Left cardiac atrium (tissue), 4 donors: ENCODE measurements around the gene FOXP3. TPM values are rescaled to one million over a fixed set of nuclear protein-coding genes. Genes with fewer than 3 reads are reported as not detected.

Source experiments
- ATAC-seq, 2 donors: fragments of 200-7000 bp; cut with Tn5 transposase; one replicate each; pipeline ENCODE4 v1.9.1; 2020; ENCODE audit warnings: mild to moderate bottlenecking in 2 of 2, moderate library complexity in 2 of 2
- DNase-seq: peaks from one replicate; pipeline ENCODE4 v3.0.0-alpha.2; 2020
- intact Hi-C, 2 donors: fragments of 100-400 bp; cut with DNase I; formaldehyde crosslinking; loops; one replicate each; pipeline versions ENCODE4 v1.14.1 to v1.15.1; 2022 to 2023
- total RNA-seq, 2 donors: library from RNA; stranded (reverse); fragmentation: NEBNext Ultra II Directional; extraction: Animal tissue kit (Norgen Biotek cat#: 25700); gene quantifications; one replicate each; pipeline ENCODE4 v1.2.1, GENCODE V29; 2021
- donor health status: DM: no; HTN: yes; CAD: no.
- donor health status: DM: no; HTN: yes; CAD: no; lungs with severe emphysema.
- donor health status: DM: yes; HTN: yes; CAD: no.
- donor health status: Dilated cardiomyopathy.

FOXP3 gene
- total RNA-seq, 2 donors from 2014 or later = not detected

- DNase-seq (no peak), ATAC-seq (no peak)
- intact Hi-C loops = no loop called here
These were observed 7.3 kb downstream of the FOXP3 start for GRCh38 chrX:49257074-49257790.

GRCh38 chrX:49256268-49256995 is 8.1 kb downstream of the FOXP3 start:
- no peak for ATAC-seq
- DNase-seq = no peak
- intact Hi-C loops = no loop called here

GRCh38 chrX:49254639-49255038 is 9.9 kb downstream of the FOXP3 start:
- intact Hi-C loops = no loop called here

GRCh38 chrX:49251325-49251724 is 13.2 kb downstream of the FOXP3 start:
- no peak for DNase-seq
- intact Hi-C loops = no loop called here
- ATAC-seq = no peak

More at GRCh38 chrX:49254639-49255038, 9.9 kb downstream of the FOXP3 start:
- DNase-seq (no peak), ATAC-seq (no peak)

- intact Hi-C loops = no loop called here
- DNase-seq = no peak
- ATAC-seq = no peak
These were observed 13.9 kb downstream of the FOXP3 start for GRCh38 chrX:49250578-49250977.

DNA sequence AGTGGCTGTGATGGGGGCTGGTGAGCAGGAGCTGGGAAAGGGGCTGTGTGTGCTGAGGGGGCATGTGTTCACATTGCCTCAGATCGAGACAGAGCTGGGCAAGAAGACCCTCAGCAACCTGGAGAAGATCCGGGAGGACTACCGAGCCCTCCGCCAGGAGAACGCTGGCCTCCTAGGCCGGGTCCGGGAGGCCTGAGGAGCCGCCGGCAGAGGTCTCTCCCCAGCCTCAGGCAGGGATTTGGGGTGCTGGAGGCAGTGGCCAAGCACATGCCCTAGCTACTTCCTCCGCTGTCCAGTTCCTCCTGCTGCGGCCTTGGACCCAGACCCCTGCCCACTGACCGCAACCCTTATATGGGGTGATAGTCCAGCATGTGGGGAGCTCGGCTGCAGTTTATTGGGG is 14.4 kb downstream of the FOXP3 start:
- DNase-seq (no peak), ATAC-seq (no peak)
- intact Hi-C loops = no loop called here

GRCh38 chrX:49249616-49250015 is 14.9 kb downstream of the FOXP3 start:
- DNase-seq (no peak), ATAC-seq (no peak)
- intact Hi-C loops = no loop called here

- intact Hi-C loops = no loop called here
- ATAC-seq (no peak), DNase-seq (no peak)
These were observed 15.4 kb downstream of the FOXP3 start for GRCh38 chrX:49249071-49249470.

GRCh38 chrX:49247916-49248811 is 16.3 kb downstream of the FOXP3 start:
- no peak for DNase-seq
- ATAC-seq = no peak
- intact Hi-C loops = no loop called here

- DNase-seq (no peak), ATAC-seq (no peak)
- intact Hi-C loops = no loop called here
These were observed 17.2 kb downstream of the FOXP3 start for GRCh38 chrX:49247346-49247745.

- DNase-seq (no peak), ATAC-seq (no peak)
These were observed 18.0 kb downstream of the FOXP3 start for GRCh38 chrX:49246541-49246940.

GRCh38 chrX:49244207-49244606 is 20.3 kb downstream of the FOXP3 start:
- intact Hi-C loops = no loop called here
- DNase-seq (no peak), ATAC-seq (no peak)

More at GRCh38 chrX:49246541-49246940, 18.0 kb downstream of the FOXP3 start:
- intact Hi-C loops = no loop called here

DNA sequence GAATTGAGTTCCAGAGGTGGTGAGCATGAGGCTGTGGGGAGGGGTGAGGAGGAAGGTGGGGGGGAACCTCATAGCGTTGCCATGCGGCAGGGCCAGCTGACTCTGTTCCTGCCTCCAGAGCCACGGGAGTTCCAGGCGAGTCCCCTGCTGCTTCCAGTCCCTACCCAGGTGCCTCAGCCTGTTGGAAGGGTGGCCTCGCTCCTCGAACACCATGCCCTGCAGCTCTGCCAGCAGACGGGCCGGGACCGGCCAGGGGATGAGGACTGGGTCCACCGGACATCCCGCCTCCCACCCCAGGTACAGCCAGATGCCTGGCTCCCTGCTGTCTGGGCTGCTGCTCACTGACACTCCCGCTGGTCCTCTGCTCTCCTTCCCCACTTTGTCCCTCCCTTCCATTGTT is 21.3 kb downstream of the FOXP3 start:
- intact Hi-C loops = no loop called here
- DNase-seq (no peak), ATAC-seq (no peak)

DNA sequence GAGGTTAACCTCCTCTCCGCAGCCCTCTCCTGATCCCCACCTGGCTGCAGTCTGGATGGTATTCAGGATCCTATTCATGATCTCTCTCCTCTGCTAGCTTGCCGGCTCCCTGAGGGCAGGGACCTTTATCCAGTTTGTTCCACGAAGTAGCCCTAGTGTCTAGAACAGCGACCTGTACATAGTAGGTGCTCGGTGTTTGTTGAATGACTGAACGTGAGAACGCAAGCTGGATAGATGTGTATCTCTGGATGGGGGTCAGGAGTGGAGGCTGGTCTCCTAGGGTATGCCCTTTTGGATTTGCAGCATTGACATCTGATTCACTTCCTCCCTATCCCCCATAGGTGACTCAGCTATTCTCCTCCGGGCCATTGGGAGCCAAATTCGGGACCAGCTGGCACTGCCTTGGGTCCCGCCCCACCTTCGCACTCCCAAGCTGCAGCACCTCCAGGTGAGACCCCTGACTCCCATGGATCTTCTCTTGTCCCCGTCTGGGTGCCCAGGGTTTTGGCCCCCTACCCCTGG is 21.9 kb downstream of the FOXP3 start:
- no peak for ATAC-seq
- intact Hi-C loops = no loop called here

DNA sequence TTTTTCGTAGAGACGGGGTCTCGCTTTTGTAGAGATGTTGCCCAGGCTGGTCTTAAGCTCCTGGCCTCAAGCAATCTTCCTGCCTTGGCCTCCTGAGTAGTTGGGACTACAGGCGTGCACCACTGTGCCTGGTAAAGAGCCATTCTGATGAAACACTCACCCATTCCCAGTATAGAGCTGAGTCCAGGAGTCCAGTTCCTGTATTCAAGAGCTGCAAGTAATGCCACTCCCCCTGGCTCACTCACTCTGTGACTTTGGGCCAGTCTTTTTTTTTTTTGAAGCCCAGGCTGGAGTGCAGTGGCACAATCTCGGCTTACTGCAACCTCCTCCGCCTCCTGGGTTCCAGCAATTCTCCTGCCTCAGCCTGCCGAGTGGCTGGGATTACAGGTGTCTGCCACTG is 25.8 kb downstream of the FOXP3 start:
- DNase-seq = no peak
- no peak for ATAC-seq
- intact Hi-C loops = no loop called here

More for the DNA sequence above, 21.9 kb downstream of the FOXP3 start:
- no peak for DNase-seq

GRCh38 chrX:49237060-49237459 is 27.4 kb downstream of the FOXP3 start:
- DNase-seq (no peak), ATAC-seq (peak in 1 of 2 donors; percentile 24)
- intact Hi-C loops = no loop called here

DNA sequence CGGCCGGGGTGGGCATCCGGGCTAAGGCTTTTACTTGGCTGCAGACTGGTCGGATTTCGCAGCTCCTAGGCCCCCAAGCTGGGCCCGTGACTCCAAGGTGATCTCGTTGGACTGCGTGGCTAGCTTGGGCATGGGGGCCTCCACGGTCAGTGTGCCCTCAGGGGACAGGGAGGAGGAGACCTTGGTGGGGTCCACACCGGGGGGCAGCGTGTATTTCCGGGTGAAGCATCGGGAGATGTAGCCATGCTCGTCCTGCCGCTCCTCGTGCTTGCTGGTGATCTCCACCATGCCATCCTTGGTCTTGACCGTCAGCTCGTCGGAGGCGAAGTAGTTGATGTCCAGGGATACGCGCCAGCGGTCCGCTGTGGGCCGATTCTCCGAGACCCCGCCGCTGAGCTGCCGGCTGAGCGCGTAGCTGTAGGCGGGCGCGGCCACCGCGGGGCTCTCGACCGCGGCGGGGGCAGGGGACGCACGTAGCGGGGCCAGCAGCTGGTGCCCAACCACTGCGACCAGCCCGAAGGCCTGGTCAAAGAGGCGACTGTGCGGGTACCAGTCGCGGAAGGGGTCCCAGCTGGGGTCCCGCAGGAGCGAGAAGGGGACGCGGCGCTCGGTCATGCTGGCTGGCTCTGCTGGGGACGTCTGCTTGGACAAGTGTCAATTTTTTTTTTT is 30.5 kb downstream of the FOXP3 start:
- ATAC-seq = no peak
- DNase-seq = no peak
- intact Hi-C loops = no loop called here

- no peak for ATAC-seq
- no peak for DNase-seq
- intact Hi-C loops = no loop called here
These were observed 31.3 kb downstream of the FOXP3 start, which contains the start of gene CACNA1F for GRCh38 chrX:49233176-49233575. TSS of gene CACNA1F (minus strand) at chrX:49233340. CDS start at chrX:49233309, 31 bp downstream.

DNA sequence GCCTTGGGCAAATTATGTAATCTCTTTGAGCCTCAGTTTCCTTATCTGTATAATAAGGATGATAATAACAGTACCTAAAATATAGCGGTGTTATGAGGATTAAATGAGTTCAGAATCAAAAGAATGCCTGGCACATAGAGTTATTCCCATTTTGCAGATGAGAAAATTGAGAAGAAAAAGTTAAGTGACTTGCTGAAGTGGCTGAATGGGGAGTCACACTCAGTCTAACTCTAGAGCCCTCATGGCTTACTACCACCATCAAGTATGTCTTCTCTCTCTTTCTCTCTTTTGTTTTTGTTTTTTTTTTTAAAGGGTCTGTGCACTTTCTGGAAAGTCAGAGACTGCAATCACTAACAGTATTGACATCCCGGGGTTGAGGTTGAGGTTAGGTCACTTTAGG is 32.0 kb downstream of the FOXP3 start:
- no peak for DNase-seq
- intact Hi-C loops = no loop called here

More for the DNA sequence above, 32.0 kb downstream of the FOXP3 start:
- ATAC-seq = no peak
